OCI-LY1 (cell line): ENCODE results near the gene ZNF106.

Experiments used
- H2AFZ ChIP-seq: fragments of 200-600 bp; sonication (generic), shearing (Covaris generic); 2 replicates; pipeline ENCODE4 v1.6.0; 2014; ENCODE audit warnings: antibody characterized with exemption, mild to moderate bottlenecking, low read length
- H3F3A ChIP-seq: fragments of 200-600 bp; sonication (generic), shearing (Covaris generic); 2 replicates; pipeline ENCODE4 v1.6.0; 2014; ENCODE audit warnings: mild to moderate bottlenecking, antibody characterized with exemption, low read length, moderate library complexity; ENCODE audit not compliant: insufficient read depth
- H3K27ac ChIP-seq: fragments of 200-600 bp; sonication (generic); 2 replicates; pipeline ENCODE4 v1.5.1; 2014; ENCODE audit warnings: low read length, mixed run types, mild to moderate bottlenecking, low read depth; ENCODE audit not compliant: poor library complexity, severe bottlenecking
- H3K27me3 ChIP-seq: fragments of 200-600 bp; sonication (generic); 2 replicates; pipeline ENCODE4 v1.6.0; 2014; ENCODE audit warnings: antibody characterized with exemption, mild to moderate bottlenecking, low read length, moderate library complexity; ENCODE audit not compliant: insufficient read depth
- H3K36me3 ChIP-seq: fragments of 200-600 bp; sonication (generic); 2 replicates; pipeline ENCODE4 v1.6.1; 2014; ENCODE audit warnings: mild to moderate bottlenecking, antibody characterized with exemption, low read length, moderate library complexity, mixed read lengths; ENCODE audit not compliant: insufficient read depth
- H3K4me1 ChIP-seq: fragments of 200-600 bp; sonication (generic); 2 replicates; pipeline ENCODE4 v1.5.1; 2014; ENCODE audit warnings: mild to moderate bottlenecking, low read length, moderate library complexity; ENCODE audit not compliant: insufficient read depth, severe bottlenecking
- H3K4me2 ChIP-seq: fragments of 200-600 bp; sonication (generic), shearing (Covaris generic); 2 replicates; pipeline ENCODE4 v1.6.1; 2014; ENCODE audit warnings: low read length
- H3K4me3 ChIP-seq: fragments of 200-600 bp; sonication (generic); 2 replicates; pipeline ENCODE4 v1.5.1; 2014; ENCODE audit warnings: low read length, low read depth, mild to moderate bottlenecking, mixed read lengths; ENCODE audit not compliant: poor library complexity, severe bottlenecking
- H3K79me2 ChIP-seq: fragments of 200-600 bp; shearing (Covaris generic); 2 replicates; pipeline ENCODE4 v1.6.1; 2016; ENCODE audit warnings: mixed run types, low read length, mixed read lengths; ENCODE audit not compliant: insufficient read depth
- H3K9ac ChIP-seq: fragments of 200-600 bp; sonication (generic), shearing (Covaris generic); 2 replicates; pipeline ENCODE4 v1.6.1; 2014; ENCODE audit warnings: mild to moderate bottlenecking, low read length, mixed read lengths
- H3K9me2 ChIP-seq: fragments of 200-600 bp; sonication (generic), shearing (Covaris generic); 2 replicates; pipeline ENCODE4 v1.6.1; 2014; ENCODE audit warnings: low read depth, mild to moderate bottlenecking, low read length, mixed read lengths
- H3K9me3 ChIP-seq: fragments of 200-600 bp; shearing (Covaris generic); 2 replicates; pipeline ENCODE4 v1.6.1; 2014; ENCODE audit warnings: low read length, mixed read lengths
- H4K20me1 ChIP-seq: fragments of 200-600 bp; sonication (generic), shearing (Covaris generic); 2 replicates; pipeline ENCODE4 v1.6.0; 2016; ENCODE audit warnings: mild to moderate bottlenecking, low read length; ENCODE audit not compliant: insufficient read depth
- EZH2 ChIP-seq: fragments of 200-600 bp; sonication (generic), shearing (Covaris generic); IDR thresholded peaks from 2 replicates; pipeline ENCODE4 v1.8.0; 2017; ENCODE audit warnings: borderline replicate concordance, mixed run types, mild to moderate bottlenecking, antibody characterized with exemption, low read length, moderate library complexity, mixed read lengths
- TF ChIP-seq, protein P1 (sequence below): fragments of 200-600 bp; sonication (generic), shearing (Covaris generic); IDR thresholded peaks from 2 replicates; pipeline ENCODE4 v1.5.1; 2017; ENCODE audit warnings: mild to moderate bottlenecking, antibody characterized with exemption, low read length, moderate library complexity, mixed read lengths

The ZNF106 gene

GRCh38 chr15:42457445-42458442 is 33.2 kb downstream of the ZNF106 start:
- Histone ChIP-seq H2AFZ (no peak overlapping the region), H3K27me3 (no peaks in the 10 kb centered on the region), H3K36me3 (peaks cover 35% of the 10 kb centered on the region), H3F3A (no peaks in the 10 kb centered on the region), H3K4me2 (peak overlapping the region; percentile 85), H3K4me3 (peak overlapping the region; percentile 79), H3K9me2 (no peaks in the 10 kb centered on the region), H3K4me1 (peaks cover 74% of the 10 kb centered on the region), H3K79me2 (peaks cover 45% of the 10 kb centered on the region), H3K9me3 (no peaks in the 10 kb centered on the region), H4K20me1 (no peaks in the 10 kb centered on the region), H3K27ac (peak overlapping the region; percentile 99), H3K9ac (peak overlapping the region; percentile 81)
- TF ChIP-seq, protein P1, sequence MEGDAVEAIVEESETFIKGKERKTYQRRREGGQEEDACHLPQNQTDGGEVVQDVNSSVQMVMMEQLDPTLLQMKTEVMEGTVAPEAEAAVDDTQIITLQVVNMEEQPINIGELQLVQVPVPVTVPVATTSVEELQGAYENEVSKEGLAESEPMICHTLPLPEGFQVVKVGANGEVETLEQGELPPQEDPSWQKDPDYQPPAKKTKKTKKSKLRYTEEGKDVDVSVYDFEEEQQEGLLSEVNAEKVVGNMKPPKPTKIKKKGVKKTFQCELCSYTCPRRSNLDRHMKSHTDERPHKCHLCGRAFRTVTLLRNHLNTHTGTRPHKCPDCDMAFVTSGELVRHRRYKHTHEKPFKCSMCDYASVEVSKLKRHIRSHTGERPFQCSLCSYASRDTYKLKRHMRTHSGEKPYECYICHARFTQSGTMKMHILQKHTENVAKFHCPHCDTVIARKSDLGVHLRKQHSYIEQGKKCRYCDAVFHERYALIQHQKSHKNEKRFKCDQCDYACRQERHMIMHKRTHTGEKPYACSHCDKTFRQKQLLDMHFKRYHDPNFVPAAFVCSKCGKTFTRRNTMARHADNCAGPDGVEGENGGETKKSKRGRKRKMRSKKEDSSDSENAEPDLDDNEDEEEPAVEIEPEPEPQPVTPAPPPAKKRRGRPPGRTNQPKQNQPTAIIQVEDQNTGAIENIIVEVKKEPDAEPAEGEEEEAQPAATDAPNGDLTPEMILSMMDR: no peak
- TF ChIP-seq EZH2: no peak

DNA sequence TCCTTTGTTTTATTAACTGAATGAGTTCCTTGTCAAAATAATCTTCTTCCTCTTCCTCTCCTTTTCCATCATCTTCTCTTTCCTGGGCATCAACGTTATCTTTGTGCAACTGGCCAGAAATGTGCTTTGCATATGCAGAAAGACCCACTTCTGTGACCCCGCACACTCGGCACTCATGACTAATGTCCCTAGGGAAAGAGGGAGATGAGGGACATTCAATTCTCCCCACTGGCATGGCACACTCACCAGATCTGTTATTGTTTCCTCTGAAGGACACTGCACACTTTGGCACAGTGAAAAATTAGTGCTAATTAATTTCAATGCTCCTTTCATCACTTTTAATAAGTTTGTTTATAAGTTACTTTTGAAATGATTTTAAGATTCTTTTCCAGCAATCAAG is 34.0 kb downstream of the ZNF106 start:
- Histone ChIP-seq H3K4me1 (peaks cover 73% of the 10 kb centered on the region), H3K79me2 (peaks cover 45% of the 10 kb centered on the region), H3K36me3 (peaks cover 41% of the 10 kb centered on the region), H3K27me3 (no peaks in the 10 kb centered on the region), H3K9me3 (no peaks in the 10 kb centered on the region), H4K20me1 (no peaks in the 10 kb centered on the region), H3K4me3 (peak overlapping the region; percentile 79), H3K9ac (peak overlapping the region; percentile 81), H3K4me2 (peak overlapping the region; percentile 85), H3K27ac (peak overlapping the region; percentile 99), H3F3A (no peaks in the 10 kb centered on the region), H2AFZ (no peak overlapping the region), H3K9me2 (no peaks in the 10 kb centered on the region)
- TF ChIP-seq, protein P1: no peak
- no peak for TF ChIP-seq EZH2

DNA sequence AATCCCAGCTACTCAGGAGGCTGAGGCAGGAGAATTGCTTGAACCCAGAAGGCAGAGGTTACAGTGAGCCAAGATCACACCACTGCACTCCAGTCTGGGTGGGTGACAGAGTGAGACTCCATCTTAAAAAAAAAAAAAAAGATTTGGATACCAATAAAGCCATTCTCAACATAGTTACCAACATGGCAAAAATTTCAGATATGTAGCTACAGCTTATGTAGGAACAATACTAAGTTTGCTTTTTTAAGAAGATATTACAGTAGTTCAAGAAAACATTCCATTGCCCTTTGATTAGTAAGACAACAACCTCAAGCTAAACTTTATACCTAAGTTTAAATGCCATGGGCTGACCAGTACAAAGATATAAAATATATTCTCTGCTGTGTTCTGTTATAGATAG is 34.4 kb downstream of the ZNF106 start:
- Histone ChIP-seq H4K20me1 (no peaks in the 10 kb centered on the region), H3K4me2 (peak overlapping the region; percentile 85), H3K27me3 (no peaks in the 10 kb centered on the region), H3K79me2 (peaks cover 45% of the 10 kb centered on the region), H3K9me2 (no peaks in the 10 kb centered on the region), H3K4me3 (peak overlapping the region; percentile 79), H3K4me1 (peaks cover 68% of the 10 kb centered on the region), H3K27ac (peak overlapping the region; percentile 99), H3K9ac (peak overlapping the region; percentile 81), H2AFZ (no peak overlapping the region), H3K36me3 (peaks cover 41% of the 10 kb centered on the region), H3F3A (no peaks in the 10 kb centered on the region), H3K9me3 (no peaks in the 10 kb centered on the region)
- TF ChIP-seq EZH2: no peak
- TF ChIP-seq, protein P1: no peak
